ENCODE measurements around the gene UPF1.

UPF1 gene

DNA sequence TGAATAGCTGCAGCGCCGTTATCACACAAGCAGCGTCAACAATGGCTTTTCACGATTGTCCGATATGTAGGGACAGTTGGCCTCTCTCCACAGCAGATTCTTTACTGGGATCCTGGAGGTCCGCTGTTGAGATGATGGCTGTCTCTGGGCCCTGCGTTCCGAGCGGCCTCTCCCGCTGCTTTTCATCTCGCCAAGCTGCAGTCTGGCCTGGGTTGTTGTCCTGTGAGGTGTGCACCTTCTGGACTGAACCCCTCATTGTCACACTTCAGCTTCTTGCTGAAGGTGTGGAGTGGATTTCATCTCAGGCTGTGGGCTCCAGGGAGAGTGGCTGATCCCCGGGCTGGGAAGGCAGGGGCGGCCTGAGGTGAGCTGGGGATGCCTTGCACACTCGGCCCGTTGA, 9.6 kb downstream of the UPF1 start:
- DNase-seq = no peak

GRCh38 chr19:18842166-18842565, 10.4 kb downstream of the UPF1 start:
- no peak for DNase-seq

DNA sequence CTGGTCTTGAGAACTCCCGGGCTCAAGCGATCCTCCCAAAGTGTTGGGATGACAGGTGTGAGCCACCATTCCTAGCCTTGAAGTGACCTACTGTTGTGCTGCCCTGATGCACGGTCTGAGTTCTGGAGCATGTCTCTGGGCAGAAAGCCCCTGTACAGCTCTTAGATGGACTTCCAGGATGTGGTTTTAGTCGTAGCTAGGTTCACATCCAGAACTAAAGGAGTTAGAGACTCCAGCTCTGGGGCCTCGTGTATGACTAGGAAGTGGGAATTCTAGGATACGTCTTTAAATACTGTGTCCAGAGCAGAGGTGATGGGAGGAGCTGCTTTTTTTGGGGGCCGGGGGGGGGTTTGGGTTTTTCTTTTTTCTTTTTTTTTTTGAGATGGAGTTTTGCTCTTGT, 12.2 kb downstream of the UPF1 start:
- no peak for DNase-seq

DNA sequence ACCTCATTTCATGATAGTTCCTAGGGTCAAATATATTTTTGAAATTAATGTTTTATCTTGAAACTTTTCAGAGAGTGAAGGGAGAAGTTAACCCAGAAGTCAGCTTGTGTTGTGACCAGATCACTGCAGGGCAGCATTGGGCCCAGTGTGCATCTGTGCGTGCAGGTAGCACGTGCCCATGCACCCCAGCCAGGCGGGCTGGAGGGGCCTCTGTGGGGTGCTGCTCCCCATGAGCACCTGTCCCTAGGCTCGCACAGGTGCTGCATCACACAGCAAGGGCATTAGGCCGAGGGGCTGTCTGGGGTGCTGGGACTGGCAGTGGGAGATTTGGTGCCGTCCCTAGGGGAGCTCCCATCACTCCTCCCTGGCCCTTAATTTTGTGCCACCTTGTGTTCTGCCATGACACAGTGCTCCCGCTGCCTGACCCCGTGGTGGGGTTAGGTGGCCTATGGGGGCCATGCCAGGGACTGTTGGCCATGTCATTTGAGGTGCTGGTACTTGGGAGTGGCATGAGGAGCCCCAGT, 13.1 kb downstream of the UPF1 start:
- no peak for DNase-seq

DNA sequence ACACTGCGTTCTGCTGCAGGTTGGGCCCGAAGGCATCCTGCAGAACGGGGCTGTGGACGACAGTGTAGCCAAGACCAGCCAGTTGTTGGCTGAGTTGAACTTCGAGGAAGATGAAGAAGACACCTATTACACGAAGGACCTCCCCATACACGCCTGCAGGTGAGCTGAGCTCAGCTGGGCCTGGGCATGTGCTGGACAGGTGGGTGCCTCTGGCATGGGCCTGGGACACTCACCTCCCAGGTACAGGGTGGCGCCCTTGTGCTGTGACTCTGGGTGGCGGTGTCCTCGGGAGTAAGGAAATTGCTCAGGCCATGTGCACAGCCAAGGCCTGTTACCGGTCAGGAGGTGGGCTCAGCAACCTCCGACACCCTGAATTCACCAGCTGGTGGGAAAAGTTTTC, 14.2 kb downstream of the UPF1 start:
- DNase-seq = no peak

DNA sequence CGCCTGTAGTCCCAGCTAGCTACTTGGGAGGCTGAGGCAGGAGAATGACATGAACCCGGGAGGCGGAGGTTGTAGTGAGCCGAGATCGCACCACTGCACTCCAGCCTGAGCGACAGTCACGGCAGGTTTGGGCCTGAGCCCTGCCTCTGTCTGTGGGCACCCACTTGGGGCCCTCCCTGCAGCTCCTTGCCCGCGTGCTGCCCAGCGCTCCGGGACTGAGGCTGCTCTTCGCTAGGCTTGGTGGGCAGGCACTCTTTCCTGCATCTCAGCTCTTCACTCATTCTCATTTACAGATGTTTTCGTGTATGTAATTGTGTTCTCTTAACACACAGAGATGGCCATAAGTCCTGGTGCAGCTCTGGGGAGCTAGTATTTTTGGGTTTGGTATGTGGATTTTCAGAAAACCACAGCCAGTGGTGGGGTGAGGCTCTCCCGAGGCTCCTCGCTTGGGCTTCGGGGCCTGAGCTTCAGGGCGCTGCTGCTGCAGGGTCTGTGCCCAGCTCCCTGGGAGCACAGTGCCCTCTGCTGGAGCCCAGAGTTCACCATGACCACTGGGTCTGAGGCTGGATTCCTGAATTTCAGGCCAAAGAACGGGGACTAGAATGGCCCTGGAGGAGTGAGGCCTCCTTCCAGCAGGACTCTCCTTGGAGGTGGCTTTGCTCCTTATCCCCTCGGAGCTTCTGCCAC, 15.2 kb downstream of the UPF1 start:
- DNase-seq = peak; percentile 82

GRCh38 chr19:18847549-18848463, 16.0 kb downstream of the UPF1 start:
- no peak for DNase-seq

GRCh38 chr19:18848878-18849661, 17.3 kb downstream of the UPF1 start:
- peak; percentile 70 for DNase-seq

DNA sequence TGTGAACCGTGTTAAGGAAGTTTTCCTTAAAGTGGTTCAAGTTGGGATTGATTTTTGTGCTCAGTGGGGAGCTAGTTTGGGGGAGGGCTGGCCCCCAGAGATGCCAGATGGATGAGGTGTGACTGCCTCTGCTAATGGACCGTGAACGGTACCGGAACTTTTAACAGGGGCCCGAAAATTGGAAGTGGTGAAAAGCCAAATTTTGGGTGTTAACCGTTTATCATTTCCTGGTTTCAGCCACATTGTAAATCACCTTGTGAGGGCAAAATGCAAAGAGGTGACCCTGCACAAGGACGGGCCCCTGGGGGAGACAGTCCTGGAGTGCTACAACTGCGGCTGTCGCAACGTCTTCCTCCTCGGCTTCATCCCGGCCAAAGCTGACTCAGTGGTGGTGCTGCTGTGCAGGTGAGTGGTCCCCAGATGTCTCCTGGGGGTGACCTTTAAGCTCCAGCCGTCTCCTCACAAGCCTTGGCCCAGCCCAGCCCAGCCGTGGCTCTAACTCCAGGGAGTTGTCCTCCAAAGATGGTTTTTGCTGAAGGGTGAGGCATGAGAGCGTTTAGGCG, 18.2 kb downstream of the UPF1 start:
- DNase-seq = no peak

DNA sequence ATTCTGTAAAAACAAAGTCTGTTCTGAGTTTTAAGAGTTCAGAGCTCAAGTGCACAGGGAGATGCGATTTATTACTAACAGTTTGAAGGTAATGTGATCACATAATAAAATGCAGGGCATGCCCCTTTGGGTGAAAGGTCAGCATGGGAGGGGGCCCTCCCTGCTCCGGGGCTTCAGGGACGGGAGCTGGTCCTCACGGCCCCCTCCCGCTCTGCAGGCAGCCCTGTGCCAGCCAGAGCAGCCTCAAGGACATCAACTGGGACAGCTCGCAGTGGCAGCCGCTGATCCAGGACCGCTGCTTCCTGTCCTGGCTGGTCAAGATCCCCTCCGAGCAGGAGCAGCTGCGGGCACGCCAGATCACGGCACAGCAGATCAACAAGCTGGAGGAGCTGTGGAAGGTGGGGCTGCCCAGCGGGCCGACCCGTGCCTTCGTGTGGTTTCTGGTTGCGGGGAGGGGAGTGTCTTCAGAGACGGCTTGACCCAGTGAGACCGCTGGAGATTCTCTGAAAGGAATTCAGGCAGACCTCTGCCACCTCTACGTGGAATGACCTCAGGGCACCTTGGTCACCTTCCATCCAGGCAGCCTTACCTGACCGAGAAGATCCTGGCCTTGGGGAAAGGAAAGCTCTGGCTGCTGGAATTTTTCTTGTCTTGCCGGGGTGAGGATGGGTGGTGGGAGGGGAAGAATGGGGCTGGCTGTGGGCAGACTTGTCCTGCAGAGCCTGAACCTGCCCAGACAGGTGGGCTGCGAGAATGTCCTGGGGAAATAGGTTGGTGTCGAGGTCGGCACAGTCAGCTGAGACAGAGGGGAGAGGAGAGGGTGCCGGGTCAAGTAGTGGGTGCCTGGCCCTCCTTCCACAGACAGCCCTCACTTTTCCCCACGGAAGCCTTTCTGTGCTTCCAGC, 19.0 kb downstream of the UPF1 start:
- no peak for DNase-seq

DNA sequence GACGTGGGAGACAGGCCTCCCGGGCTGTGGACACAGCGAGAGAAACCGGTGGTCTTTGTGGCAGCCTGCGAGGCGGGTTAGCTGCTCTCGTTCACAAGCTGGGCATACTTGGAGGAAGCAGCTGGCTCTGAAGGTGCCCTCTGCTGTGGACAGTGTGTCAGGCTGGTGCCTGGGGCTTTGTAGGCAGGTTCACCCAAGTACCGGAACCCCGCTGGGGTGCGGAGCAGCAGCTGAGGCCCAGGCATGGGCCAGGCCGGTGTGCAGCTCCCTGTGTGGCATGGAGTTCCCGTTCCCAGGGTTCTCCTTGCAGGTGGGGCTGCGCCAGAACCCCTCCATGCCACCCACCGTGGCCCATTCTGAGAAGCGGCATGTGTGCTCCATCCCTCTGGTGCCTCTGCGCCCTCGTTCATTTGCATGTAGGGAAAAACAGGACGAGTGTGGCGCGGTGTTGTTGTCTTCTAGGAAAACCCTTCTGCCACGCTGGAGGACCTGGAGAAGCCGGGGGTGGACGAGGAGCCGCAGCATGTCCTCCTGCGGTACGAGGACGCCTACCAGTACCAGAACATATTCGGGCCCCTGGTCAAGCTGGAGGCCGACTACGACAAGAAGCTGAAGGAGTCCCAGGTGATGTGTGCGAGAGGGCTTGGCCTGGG, 20.0 kb downstream of the UPF1 start:
- DNase-seq = no peak

DNA sequence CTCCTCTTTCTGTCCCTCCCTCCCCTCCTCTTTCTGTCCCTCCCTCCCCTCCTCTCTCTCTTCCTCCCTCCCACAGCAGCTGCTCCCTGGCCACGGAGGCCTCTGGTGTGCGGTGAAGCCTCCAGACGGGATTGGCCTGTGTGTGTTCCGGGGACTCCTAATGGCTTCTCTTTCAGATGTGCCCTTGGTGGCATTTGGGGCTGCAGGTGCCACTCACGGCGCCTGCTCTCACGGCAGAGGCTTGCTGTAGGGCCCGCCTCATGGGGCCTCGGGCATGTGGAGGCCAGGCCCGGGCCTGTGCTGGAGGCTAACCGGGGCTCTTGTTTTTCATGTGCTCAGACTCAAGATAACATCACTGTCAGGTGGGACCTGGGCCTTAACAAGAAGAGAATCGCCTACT, 20.9 kb downstream of the UPF1 start:
- no peak for DNase-seq

- no peak for DNase-seq
Observed at GRCh38 chr19:18853755-18854427, 22.1 kb downstream of the UPF1 start.

DNA sequence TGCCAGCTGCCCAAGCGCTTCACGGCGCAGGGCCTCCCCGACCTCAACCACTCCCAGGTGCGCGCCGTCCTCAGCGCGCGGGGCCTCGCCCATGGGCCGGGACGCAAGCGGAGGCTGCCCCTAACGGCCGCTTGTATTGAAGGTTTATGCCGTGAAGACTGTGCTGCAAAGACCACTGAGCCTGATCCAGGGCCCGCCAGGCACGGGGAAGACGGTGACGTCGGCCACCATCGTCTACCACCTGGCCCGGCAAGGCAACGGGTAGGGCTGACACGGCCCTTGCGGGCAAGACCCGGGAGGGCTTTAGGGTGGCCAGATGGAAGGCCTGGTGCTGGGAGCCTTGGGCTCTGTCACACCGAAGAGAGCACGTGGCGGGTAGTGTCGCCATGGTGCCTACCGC, 23.2 kb downstream of the UPF1 start:
- DNase-seq = no peak

- no peak for DNase-seq
Observed at GRCh38 chr19:18855647-18856384, 24.1 kb downstream of the UPF1 start.

DNA sequence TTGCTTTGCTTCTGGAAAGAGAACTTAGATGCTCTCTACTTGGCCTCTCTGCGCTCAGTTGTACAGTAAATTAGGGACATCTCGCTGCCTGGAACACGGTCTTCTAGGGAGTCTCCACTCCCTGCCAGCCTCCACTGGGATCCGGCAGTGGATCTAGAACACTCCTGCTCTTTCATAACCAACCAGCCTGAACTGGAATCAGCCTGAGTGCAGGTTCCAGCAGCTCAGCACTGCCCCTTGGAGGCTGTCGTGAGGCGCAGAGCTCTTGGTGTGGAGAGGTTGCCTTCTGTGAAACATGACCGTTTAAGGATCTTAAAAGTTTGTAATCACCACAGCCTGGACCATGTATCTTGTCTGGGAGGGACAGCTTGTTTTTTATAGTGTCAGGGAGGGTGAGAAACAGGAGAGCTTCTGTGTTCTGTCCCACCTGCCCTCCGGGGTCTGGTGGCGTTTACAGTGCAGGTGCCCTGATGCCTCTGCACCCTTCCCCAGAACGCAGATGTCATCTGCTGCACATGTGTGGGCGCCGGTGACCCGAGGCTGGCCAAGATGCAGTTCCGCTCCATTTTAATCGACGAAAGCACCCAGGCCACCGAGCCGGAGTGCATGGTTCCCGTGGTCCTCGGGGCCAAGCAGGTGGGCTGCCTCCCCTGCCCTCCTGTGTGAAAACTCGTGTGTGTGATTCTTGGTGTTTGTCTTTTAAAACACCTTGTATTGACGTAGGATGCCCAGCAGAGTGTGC, 24.8 kb downstream of the UPF1 start:
- no peak for DNase-seq

GRCh38 chr19:18857223-18857622, 25.5 kb downstream of the UPF1 start:
- no peak for DNase-seq

GRCh38 chr19:18858906-18859646, 27.3 kb downstream of the UPF1 start:
- DNase-seq = no peak

Measured in activated CD8-positive, alpha-beta memory T cell treated with anti-CD3 and anti-CD28 coated beads, Interleukin-2, amount 50 U/mL, for 48 hours (primary cell).